ENCODE measurements around the gene YY1. TPM values are rescaled to one million over a fixed set of nuclear protein-coding genes. Genes with fewer than 3 reads are reported as not detected.

Gene YY1
- total RNA-seq, 1 donor from 2014 or later, result 43.0 TPM

- TF ChIP-seq POLR2AphosphoS5 (IDR thresholded peaks at IDR 0.05; ENCODE audit: insufficient read depth in 1 of 2, low read depth in 1 of 2) (no peak), CTCF (IDR thresholded peaks at IDR 0.05) (no peak), POLR2A (IDR thresholded peaks at IDR 0.05) (no peak)
Measured at GRCh38 chr14:100268591-100269207, 29.8 kb downstream of the YY1 start.

GRCh38 chr14:100271247-100271939 lies 32.4 kb downstream of the YY1 start:
- H3K9me3 ChIP-seq, result no peaks in the 10 kb centered on the region
- intact Hi-C loops (cut with DNase I), result no loop called here
- H3K4me3 ChIP-seq, result no peak overlapping the region
- no peak overlapping the region for H3K27ac ChIP-seq
- peaks cover 25% of the 10 kb centered on the region for H3K4me1 ChIP-seq
- no peaks in the 10 kb centered on the region for H3K27me3 ChIP-seq
- TF ChIP-seq POLR2A (IDR thresholded peaks at IDR 0.05) (no peak), POLR2AphosphoS5 (IDR thresholded peaks at IDR 0.05; ENCODE audit: insufficient read depth in 1 of 2, low read depth in 1 of 2) (peak in 1 of 2 donors; percentile 17), CTCF (IDR thresholded peaks at IDR 0.05) (no peak)
- peaks cover 0 to 3% of the 10 kb centered on the region in 2 donors for H3K36me3 ChIP-seq
- DNase-seq (ENCODE audit: extremely low spot score in 2 of 2), result no peak

More at GRCh38 chr14:100268591-100269207, 29.8 kb downstream of the YY1 start:
- Histone ChIP-seq H3K4me3 (no peak overlapping the region), H3K9me3 (no peaks in the 10 kb centered on the region), H3K36me3 (peaks cover 0 to 7% of the 10 kb centered on the region in 2 donors), H3K27me3 (no peaks in the 10 kb centered on the region), H3K4me1 (peaks cover 25% of the 10 kb centered on the region), H3K27ac (no peak overlapping the region)
- intact Hi-C loops (cut with DNase I), result no loop called here
- DNase-seq (ENCODE audit: extremely low spot score in 2 of 2), result no peak

- Histone ChIP-seq H3K4me1 (peaks cover 12% of the 10 kb centered on the region), H3K36me3 (peaks cover 0 to 15% of the 10 kb centered on the region in 2 donors), H3K9me3 (no peaks in the 10 kb centered on the region), H3K27ac (no peak overlapping the region), H3K27me3 (no peaks in the 10 kb centered on the region), H3K4me3 (no peak overlapping the region)
- no peak for TF ChIP-seq CTCF (IDR thresholded peaks at IDR 0.05)
- no peak for TF ChIP-seq POLR2AphosphoS5 (IDR thresholded peaks at IDR 0.05; ENCODE audit: insufficient read depth in 1 of 2, low read depth in 1 of 2)
- no peak for DNase-seq (ENCODE audit: extremely low spot score in 2 of 2)
- intact Hi-C loops (cut with DNase I), result no loop called here
Measured at GRCh38 chr14:100274250-100274649, 35.3 kb downstream of the YY1 start.

- no peaks in the 10 kb centered on the region for H3K9me3 ChIP-seq
- no peaks in the 10 kb centered on the region for H3K27me3 ChIP-seq
- DNase-seq (ENCODE audit: extremely low spot score in 2 of 2), result no peak
- H3K4me3 ChIP-seq, result no peak overlapping the region
- peaks cover 0 to 15% of the 10 kb centered on the region in 2 donors for H3K36me3 ChIP-seq
- H3K4me1 ChIP-seq, result peaks cover 12% of the 10 kb centered on the region
- no peak overlapping the region for H3K27ac ChIP-seq
- TF ChIP-seq POLR2A (IDR thresholded peaks at IDR 0.05), result no peak
- no peak for TF ChIP-seq CTCF (IDR thresholded peaks at IDR 0.05)
- no peak for TF ChIP-seq POLR2AphosphoS5 (IDR thresholded peaks at IDR 0.05; ENCODE audit: insufficient read depth in 1 of 2, low read depth in 1 of 2)
- intact Hi-C loops (cut with DNase I), result no loop called here
Measured at GRCh38 chr14:100275214-100275613, 36.3 kb downstream of the YY1 start.

GRCh38 chr14:100278702-100279101 lies 39.8 kb downstream of the YY1 start:
- Histone ChIP-seq H3K4me3 (no peak overlapping the region), H3K9me3 (no peaks in the 10 kb centered on the region), H3K27me3 (no peaks in the 10 kb centered on the region), H3K27ac (no peak overlapping the region), H3K36me3 (peaks cover 0 to 15% of the 10 kb centered on the region in 2 donors), H3K4me1 (peaks cover 19% of the 10 kb centered on the region)
- TF ChIP-seq CTCF (IDR thresholded peaks at IDR 0.05) (no peak), POLR2A (IDR thresholded peaks at IDR 0.05) (no peak), POLR2AphosphoS5 (IDR thresholded peaks at IDR 0.05; ENCODE audit: insufficient read depth in 1 of 2, low read depth in 1 of 2) (no peak)
- intact Hi-C loops (cut with DNase I), result no loop called here
- no peak for DNase-seq (ENCODE audit: extremely low spot score in 2 of 2)

Measured in vagina (tissue), 2 donors.